WTC11 (cell line): Measurements from ENCODE around the gene BCKDHA. TPM values are rescaled to one million over a fixed set of nuclear protein-coding genes. Genes with fewer than 3 reads are reported as not detected.
A peak's percentile ranks its signal among the peaks of the same experiment; 100 is the strongest.

Experiments
- ATAC-seq: fragments of 200-7000 bp; cut with Tn5 transposase; 2 replicates; pipeline ENCODE4 v1.10.0; 2021; ENCODE audit warnings: mild to moderate bottlenecking, moderate library complexity
- CTCF ChIA-PET: fragments of 300-600 bp; sonication (Branson Sonifier 250); formaldehyde crosslinking; loops from one replicate; lab custom pipeline; 2021; ENCODE audit warnings: antibody characterized with exemption; lab: Charles Lee
- POLR2A ChIA-PET: fragments of 350-600 bp; sonication (Branson Sonifier 250); formaldehyde crosslinking; loops from one replicate; lab custom pipeline; 2021; ENCODE audit warnings: antibody characterized with exemption; lab: Charles Lee
- DNase-seq: peaks from one replicate; pipeline ENCODE4 v3.0.0; 2021; ENCODE audit warnings: low spot score
- H3K27ac Mint-ChIP-seq: 2 replicates; pipeline ENCODE4 v1.8.0; 2021; ENCODE audit warnings: mixed read lengths
- H3K27me3 Mint-ChIP-seq: 2 replicates; pipeline ENCODE4 v1.8.0; 2021; ENCODE audit warnings: low read depth, mild to moderate bottlenecking, moderate library complexity, mixed read lengths
- H3K36me3 Mint-ChIP-seq: 2 replicates; pipeline ENCODE4 v1.8.0; 2021; ENCODE audit warnings: mixed read lengths
- H3K4me1 Mint-ChIP-seq: 2 replicates; pipeline ENCODE4 v1.8.0; 2022; ENCODE audit warnings: mixed read lengths
- H3K4me3 Mint-ChIP-seq: 2 replicates; pipeline ENCODE4 v1.8.0; 2021; ENCODE audit warnings: mild to moderate bottlenecking, moderate library complexity, mixed read lengths
- H3K9me3 Mint-ChIP-seq: 2 replicates; pipeline ENCODE4 v1.8.0; 2021; ENCODE audit warnings: mixed read lengths
- ATF2 ChIP-seq: sonication (generic); formaldehyde crosslinking; IDR thresholded peaks from 2 replicates; pipeline ENCODE4 v1.8.1; 2022; ENCODE audit warnings: low read depth, missing genetic modification reagents, borderline replicate concordance
- FOXJ3 ChIP-seq: sonication (generic); formaldehyde crosslinking; IDR thresholded peaks from 2 replicates; pipeline ENCODE4 v1.9.0; 2021; ENCODE audit warnings: missing genetic modification reagents, mild to moderate bottlenecking, borderline replicate concordance
- HMGXB4 ChIP-seq: sonication (generic); formaldehyde crosslinking; IDR thresholded peaks from 2 replicates; pipeline ENCODE4 v1.8.1; 2023; ENCODE audit warnings: mild to moderate bottlenecking, moderate library complexity, missing genetic modification reagents
- MAX ChIP-seq: sonication (generic); formaldehyde crosslinking; IDR thresholded peaks from 2 replicates; pipeline ENCODE4 v1.8.0; 2022; ENCODE audit warnings: mild to moderate bottlenecking, missing genetic modification reagents
- PRDM15 ChIP-seq: sonication (generic); formaldehyde crosslinking; IDR thresholded peaks from 2 replicates; pipeline ENCODE4 v1.8.0; 2022; ENCODE audit warnings: missing genetic modification reagents
- PRRX2 ChIP-seq: fragments of 250-450 bp; sonication (Bioruptor Pico); IDR thresholded peaks from 2 replicates; pipeline ENCODE4 v1.8.0; 2021; ENCODE audit warnings: mild to moderate bottlenecking
- SOX15 ChIP-seq: fragments of 250-450 bp; sonication (Bioruptor Pico); IDR thresholded peaks from 2 replicates; pipeline ENCODE4 v1.9.0; 2021; ENCODE audit warnings: mild to moderate bottlenecking
- TCF7 ChIP-seq: sonication (generic); formaldehyde crosslinking; IDR thresholded peaks from 2 replicates; pipeline ENCODE4 v1.8.0; 2022; ENCODE audit warnings: mild to moderate bottlenecking, low read depth, missing genetic modification reagents, moderate library complexity
- USF1 ChIP-seq: sonication (generic); formaldehyde crosslinking; IDR thresholded peaks from 2 replicates; pipeline ENCODE4 v1.8.0; 2022; ENCODE audit warnings: mild to moderate bottlenecking, missing genetic modification reagents
- ZNF232 ChIP-seq: sonication (generic); formaldehyde crosslinking; IDR thresholded peaks from 2 replicates; pipeline ENCODE4 v1.8.0; 2022; ENCODE audit warnings: mild to moderate bottlenecking, missing genetic modification reagents
- ZNF281 ChIP-seq: sonication (generic); formaldehyde crosslinking; IDR thresholded peaks from 2 replicates; pipeline ENCODE4 v1.8.0; 2023; ENCODE audit warnings: mild to moderate bottlenecking, missing genetic modification reagents
- ZNF396 ChIP-seq: fragments of 250-450 bp; sonication (Bioruptor Pico); IDR thresholded peaks from 2 replicates; pipeline ENCODE4 v1.8.0; 2021; ENCODE audit warnings: mild to moderate bottlenecking, moderate library complexity, borderline replicate concordance
- ZNF423 ChIP-seq: fragments of 250-450 bp; sonication (Bioruptor Pico); IDR thresholded peaks from 2 replicates; pipeline ENCODE4 v2.1.2; 2022; ENCODE audit warnings: mild to moderate bottlenecking, moderate library complexity
- ZNF532 ChIP-seq: fragments of 250-450 bp; sonication (Bioruptor Pico); IDR thresholded peaks from 2 replicates; pipeline ENCODE4 v1.9.0; 2021; ENCODE audit warnings: mild to moderate bottlenecking, borderline replicate concordance
- total RNA-seq: library from RNA; stranded (reverse); gene quantifications from 3 replicates; pipeline ENCODE4 v1.2.3, GENCODE V29; 2021
- TF ChIP-seq, protein P1 (sequence below): sonication (generic); formaldehyde crosslinking; IDR thresholded peaks from 2 replicates; pipeline ENCODE4 v1.8.1; 2022; ENCODE audit warnings: low read depth, mild to moderate bottlenecking, moderate library complexity, missing genetic modification reagents, borderline replicate concordance

Gene BCKDHA
- total RNA-seq, 1 experiment from 2014 or later: 18.8 TPM

DNA sequence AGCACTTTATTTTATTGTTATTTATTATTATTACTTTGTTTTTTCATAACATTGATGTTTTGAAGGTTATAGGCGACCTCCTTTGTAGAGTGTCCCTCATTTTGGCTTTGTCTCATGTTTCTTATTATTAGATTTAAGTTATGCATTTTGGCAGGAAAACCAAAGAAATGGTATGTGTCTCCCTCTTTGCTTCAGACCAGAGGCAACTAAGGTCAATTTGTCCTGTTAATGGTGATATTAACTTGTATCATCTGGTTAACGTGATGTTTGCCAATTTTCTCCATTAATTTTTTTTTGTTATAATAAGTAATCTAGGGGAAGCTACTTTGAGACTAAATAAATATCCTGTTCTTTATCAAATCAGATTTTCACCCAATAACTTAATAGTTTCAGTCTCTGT lies 25.1 kb upstream of the BCKDHA start:
- peaks cover 13% of the 10 kb centered on the region for H3K27me3 Mint-ChIP-seq
- H3K9me3 Mint-ChIP-seq: no peaks in the 10 kb centered on the region
- peaks cover 10% of the 10 kb centered on the region for H3K4me1 Mint-ChIP-seq
- POLR2A ChIA-PET: interaction anchor here (0.6 kb wide), 1 partner anchor 46 kb away, joined by 3 read pairs; no protein-coding TSS in a partner anchor
- H3K27ac Mint-ChIP-seq: peak overlapping the region; percentile 93; the same call in 1 of the 2 replicates
- no peak for DNase-seq
- H3K4me3 Mint-ChIP-seq: no peak overlapping the region
- no peak for ATAC-seq
- CTCF ChIA-PET: interaction anchor here (0.8 to 1.0 kb wide), 2 partner anchors 19 to 31 kb away, joined by 3 to 4 read pairs; no protein-coding TSS in a partner anchor
- TF ChIP-seq USF1 (CRISPR knock-in tag) (no peak), ZNF532 (no peak), MAX (CRISPR knock-in tag) (no peak), PRDM15 (CRISPR knock-in tag) (no peak), TCF7 (no peak), FOXJ3 (CRISPR knock-in tag) (no peak), SOX15 (CRISPR knock-in tag) (no peak), ATF2 (no peak), HMGXB4 (no peak), PRRX2 (CRISPR knock-in tag) (no peak), ZNF232 (CRISPR knock-in tag) (no peak), ZNF281 (CRISPR knock-in tag) (no peak), ZNF423 (CRISPR knock-in tag) (no peak), ZNF396 (no peak)
- TF ChIP-seq, protein P1, sequence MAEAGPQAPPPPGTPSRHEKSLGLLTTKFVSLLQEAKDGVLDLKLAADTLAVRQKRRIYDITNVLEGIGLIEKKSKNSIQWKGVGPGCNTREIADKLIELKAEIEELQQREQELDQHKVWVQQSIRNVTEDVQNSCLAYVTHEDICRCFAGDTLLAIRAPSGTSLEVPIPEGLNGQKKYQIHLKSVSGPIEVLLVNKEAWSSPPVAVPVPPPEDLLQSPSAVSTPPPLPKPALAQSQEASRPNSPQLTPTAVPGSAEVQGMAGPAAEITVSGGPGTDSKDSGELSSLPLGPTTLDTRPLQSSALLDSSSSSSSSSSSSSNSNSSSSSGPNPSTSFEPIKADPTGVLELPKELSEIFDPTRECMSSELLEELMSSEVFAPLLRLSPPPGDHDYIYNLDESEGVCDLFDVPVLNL (CRISPR knock-in tag): no peak
- H3K36me3 Mint-ChIP-seq: no peaks in the 10 kb centered on the region
